Stomach (tissue), 4 donors: ENCODE measurements around the gene EXOC3.

Experiments
- CTCF ChIP-seq, 7 experiments: fragments of 450-650 bp in 4 of 7; fragments of 200-600 bp in 3 of 7; sonication (generic) in 3 of 7; IDR thresholded peaks; one replicate each; pipeline ENCODE4 v1.5.1; 2016 to 2019; ENCODE audit warnings: antibody characterized with exemption in 7 of 7, control low read depth in 2 of 7, mild to moderate bottlenecking in 1 of 7
- EP300 ChIP-seq: sonication (generic); formaldehyde crosslinking; IDR thresholded peaks from one replicate; pipeline ENCODE4 v1.6.1; 2017; ENCODE audit warnings: antibody characterized with exemption
- POLR2A ChIP-seq, 4 donors: fragments of 450-650 bp; IDR thresholded peaks; one replicate each; pipeline ENCODE4 v1.6.1; 2016; ENCODE audit warnings: antibody characterized with exemption in 4 of 4, control low read depth in 2 of 4, mild to moderate bottlenecking in 1 of 4, moderate library complexity in 1 of 4
- POLR2AphosphoS5 ChIP-seq, 3 donors: sonication (generic); formaldehyde crosslinking; IDR thresholded peaks; one replicate each; pipeline ENCODE4 v1.6.1; 2016; ENCODE audit warnings: antibody characterized with exemption in 3 of 3

- TF ChIP-seq CTCF (IDR thresholded peaks at IDR 0.05) (no peak), POLR2A (IDR thresholded peaks at IDR 0.05) (no peak), EP300 (no peak), POLR2AphosphoS5 (IDR thresholded peaks at IDR 0.05) (no peak)
Measured at GRCh38 chr5:393846-394275, 49.1 kb upstream of the EXOC3 start.
